Osteoblast (primary cell): Measurements from ENCODE around the gene COMP. TPM values are rescaled to one million over a fixed set of nuclear protein-coding genes. Genes with fewer than 3 reads are reported as not detected.

ENCODE experiments used
- DNase-seq: peaks from one replicate; pipeline ENCODE4 v3.0.0; 2011; ENCODE audit warnings: low spot score, mixed read lengths; ENCODE audit not compliant: insufficient read length; ENCODE audit errors: missing footprints
- H2AFZ ChIP-seq: 2 replicates; pipeline ENCODE4 v1.6.0; 2011; ENCODE audit warnings: mild to moderate bottlenecking, low read length
- H3K27ac ChIP-seq: 2 replicates; pipeline ENCODE4 v1.5.1; 2011; ENCODE audit warnings: mild to moderate bottlenecking, low read depth, low read length, moderate library complexity
- H3K27me3 ChIP-seq: 2 replicates; pipeline ENCODE4 v1.6.0; 2012; ENCODE audit warnings: mild to moderate bottlenecking, control low read depth, inconsistent platforms, low read length, moderate library complexity; ENCODE audit not compliant: insufficient read depth
- H3K36me3 ChIP-seq: 2 replicates; pipeline ENCODE4 v1.5.1; 2011; ENCODE audit warnings: mild to moderate bottlenecking, low read length, control low read depth, moderate library complexity; ENCODE audit not compliant: insufficient read depth
- H3K4me1 ChIP-seq: 2 replicates; pipeline ENCODE4 v1.5.1; 2011; ENCODE audit warnings: mild to moderate bottlenecking, low read length, control low read depth, moderate library complexity; ENCODE audit not compliant: insufficient read depth
- H3K4me2 ChIP-seq: 2 replicates; pipeline ENCODE4 v1.6.0; 2011; ENCODE audit warnings: mild to moderate bottlenecking, low read length; ENCODE audit not compliant: insufficient read depth
- H3K4me3 ChIP-seq: fragments of 200-600 bp; sonication (generic); 3 replicates; pipeline ENCODE4 v1.5.1; 2012; ENCODE audit warnings: mild to moderate bottlenecking, low read length, inconsistent platforms; ENCODE audit not compliant: insufficient read depth
- H3K79me2 ChIP-seq: 2 replicates; pipeline ENCODE4 v1.6.0; 2012; ENCODE audit warnings: mild to moderate bottlenecking, low read length, control low read depth, inconsistent platforms; ENCODE audit not compliant: insufficient read depth
- H3K9me3 ChIP-seq: 2 replicates; pipeline ENCODE4 v1.5.1; 2011; ENCODE audit warnings: low read depth, low read length, control low read depth
- H4K20me1 ChIP-seq: 2 replicates; pipeline ENCODE4 v1.6.0; 2012; ENCODE audit warnings: mild to moderate bottlenecking, low read length, control low read depth; ENCODE audit not compliant: insufficient read depth
- CTCF ChIP-seq: IDR thresholded peaks from 2 replicates; pipeline ENCODE4 v1.5.1; 2011; ENCODE audit warnings: mild to moderate bottlenecking, low read depth, low read length, moderate library complexity; ENCODE audit errors: extremely low read depth
- total RNA-seq: library from RNA; depleted of rRNA; stranded (reverse); fragments of >200 nt; gene quantifications from 2 replicates; pipeline ENCODE4 v1.2.3, GENCODE V29; 2012

Gene COMP
- total RNA-seq, 1 donor, result 14.8 TPM

- peaks cover 3% of the 10 kb centered on the region for H3K4me1 ChIP-seq
- no peak overlapping the region for H3K4me2 ChIP-seq
- TF ChIP-seq CTCF, result no peak
Observed at GRCh38 chr19:18769989-18770528, 21.0 kb downstream of the COMP start.

GRCh38 chr19:18768997-18769891 lies 21.9 kb downstream of the COMP start:
- no peaks in the 10 kb centered on the region for H3K27me3 ChIP-seq
- H3K36me3 ChIP-seq, result peaks cover 5% of the 10 kb centered on the region
- no peak for TF ChIP-seq CTCF
- peaks cover 14% of the 10 kb centered on the region for H4K20me1 ChIP-seq
- H3K4me3 ChIP-seq, result no peak overlapping the region
- no peaks in the 10 kb centered on the region for H3K9me3 ChIP-seq
- H3K27ac ChIP-seq, result no peak overlapping the region
- peak; percentile 60 for DNase-seq
- H3K79me2 ChIP-seq, result no peaks in the 10 kb centered on the region
- no peak overlapping the region for H3K4me2 ChIP-seq
- H3K4me1 ChIP-seq, result peaks cover 12% of the 10 kb centered on the region
- no peak overlapping the region for H2AFZ ChIP-seq

More at GRCh38 chr19:18769989-18770528, 21.0 kb downstream of the COMP start:
- Histone ChIP-seq H3K79me2 (no peaks in the 10 kb centered on the region), H3K27me3 (no peaks in the 10 kb centered on the region), H3K9me3 (no peaks in the 10 kb centered on the region), H3K36me3 (peaks cover 5% of the 10 kb centered on the region), H4K20me1 (peaks cover 8% of the 10 kb centered on the region), H2AFZ (no peak overlapping the region), H3K4me3 (no peak overlapping the region), H3K27ac (no peak overlapping the region)
- peak; percentile 85 for DNase-seq

GRCh38 chr19:18768046-18768771 lies 22.9 kb downstream of the COMP start:
- H3K9me3 ChIP-seq, result no peaks in the 10 kb centered on the region
- no peak overlapping the region for H3K4me2 ChIP-seq
- no peaks in the 10 kb centered on the region for H3K79me2 ChIP-seq
- peak; percentile 64 for DNase-seq
- no peak overlapping the region for H3K27ac ChIP-seq
- peaks cover 5% of the 10 kb centered on the region for H3K36me3 ChIP-seq
- H4K20me1 ChIP-seq, result peaks cover 14% of the 10 kb centered on the region
- no peak overlapping the region for H2AFZ ChIP-seq
- no peak for TF ChIP-seq CTCF
- H3K4me3 ChIP-seq, result no peak overlapping the region
- no peaks in the 10 kb centered on the region for H3K27me3 ChIP-seq
- peaks cover 22% of the 10 kb centered on the region for H3K4me1 ChIP-seq
